GM23248 (cell line): ENCODE data around the gene ATP5ME.

Experiments
- EZH2 ChIP-seq: fragments of 200-600 bp; sonication (generic); IDR thresholded peaks from 2 replicates; pipeline ENCODE4 v1.6.1; 2018; ENCODE audit warnings: antibody characterized with exemption, mild to moderate bottlenecking; ENCODE audit not compliant: insufficient read depth, poor library complexity, severe bottlenecking
- EZH2phosphoT487 ChIP-seq: fragments of 200-600 bp; sonication (generic); IDR thresholded peaks from 2 replicates; pipeline ENCODE4 v1.6.1; 2018; ENCODE audit warnings: antibody characterized with exemption, moderate library complexity, mild to moderate bottlenecking, low read depth; ENCODE audit not compliant: insufficient read depth

DNA sequence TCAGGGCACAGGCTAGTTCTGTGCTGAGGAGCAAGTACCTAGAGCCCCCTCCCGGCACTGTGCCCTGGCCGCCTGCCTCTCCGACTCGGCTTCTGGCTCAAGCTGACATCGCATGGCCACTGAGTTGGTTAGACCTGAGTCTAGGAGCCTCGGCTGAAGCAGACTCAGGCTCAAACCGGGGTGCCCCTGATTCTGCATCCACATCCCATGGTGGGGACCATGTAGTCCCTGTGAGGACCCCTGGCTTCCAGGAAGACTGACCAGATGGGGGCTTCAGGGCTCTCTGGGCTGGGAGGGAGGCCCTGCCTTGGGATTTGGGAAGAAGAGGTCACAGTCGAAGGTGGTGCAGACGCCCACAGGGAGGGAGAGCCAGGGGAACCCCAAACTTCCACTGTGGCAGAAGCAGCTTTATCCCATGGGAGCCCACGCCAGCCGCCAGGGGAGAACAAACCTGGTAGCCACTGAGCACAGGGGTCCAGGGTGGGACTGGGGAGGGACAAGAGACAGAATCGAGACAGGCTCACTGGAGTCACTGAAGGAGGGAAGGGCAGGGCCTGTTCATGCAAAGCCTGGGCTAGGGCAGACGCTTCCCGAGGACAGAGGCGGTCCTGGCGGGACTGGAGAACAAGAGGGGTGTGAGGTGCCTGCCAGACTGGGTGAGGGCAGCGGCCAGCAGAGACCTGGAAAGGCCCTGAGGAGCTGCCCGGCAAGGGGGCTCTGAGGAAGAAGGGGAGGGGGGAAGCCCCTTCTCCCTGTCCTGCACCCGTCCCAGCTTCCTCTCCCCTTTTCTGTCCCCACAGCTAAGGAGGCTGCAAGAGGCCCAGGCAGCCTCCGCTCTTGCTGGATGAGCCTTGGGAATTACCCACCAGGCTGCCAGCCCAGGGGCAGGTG lies 47.6 kb downstream of the ATP5ME start:
- TF ChIP-seq EZH2 (no peak), EZH2phosphoT487 (no peak)
